NCI-H460 (cell line): ENCODE data around the gene LCE1D. TPM values are rescaled to one million over a fixed set of nuclear protein-coding genes. Genes with fewer than 3 reads are reported as not detected.
A peak's percentile ranks its signal among the peaks of the same experiment; 100 is the strongest.

Experiments used
- DNase-seq: peaks from one replicate; pipeline ENCODE4 v3.0.0-alpha.2; 2016; ENCODE audit warnings: low read depth; ENCODE audit errors: extremely low read depth
- polyA plus RNA-seq: library from polyadenylated mRNA; depleted of rRNA; stranded (reverse); fragments of >200 nt; gene quantifications from 2 replicates; pipeline ENCODE4 v1.2.3, GENCODE V29; 2014; cell fraction: nucleus; rRNA removed
- total RNA-seq: library from RNA; depleted of rRNA; stranded (reverse); fragments of >200 nt; shearing (Covaris generic); gene quantifications from 2 replicates; pipeline ENCODE4 v1.2.3, GENCODE V29; 2014; rRNA removed

The LCE1D gene
- not detected in 2 replicates for total RNA-seq
- polyA plus RNA-seq, result not detected in 2 replicates

GRCh38 chr1:152796421-152796820 is at the start of gene LCE1D:
LCE1D (plus strand) TSS chr1:152796721; CDS start chr1:152797795, 1,074 bp downstream.
- DNase-seq, result no peak

DNA sequence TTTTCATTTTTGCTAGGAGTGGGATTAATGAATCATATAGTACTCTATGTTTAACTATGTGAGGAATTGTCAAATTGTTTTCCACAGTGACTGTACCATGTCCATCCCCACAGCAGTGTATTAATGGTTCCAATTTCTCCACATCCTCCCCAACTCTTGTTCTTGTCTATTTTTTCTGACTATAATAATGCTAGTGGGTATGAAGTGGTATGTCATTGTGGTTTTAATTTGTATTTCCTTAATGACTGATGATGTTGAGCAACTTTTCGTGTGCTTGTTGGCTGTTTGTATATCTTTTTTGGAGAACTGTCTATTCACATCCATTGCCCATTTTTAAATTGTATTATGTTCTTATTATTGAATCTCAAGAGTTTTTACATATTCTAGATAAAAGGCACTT is 48.7 kb upstream of the LCE1D start:
- no peak for DNase-seq

DNA sequence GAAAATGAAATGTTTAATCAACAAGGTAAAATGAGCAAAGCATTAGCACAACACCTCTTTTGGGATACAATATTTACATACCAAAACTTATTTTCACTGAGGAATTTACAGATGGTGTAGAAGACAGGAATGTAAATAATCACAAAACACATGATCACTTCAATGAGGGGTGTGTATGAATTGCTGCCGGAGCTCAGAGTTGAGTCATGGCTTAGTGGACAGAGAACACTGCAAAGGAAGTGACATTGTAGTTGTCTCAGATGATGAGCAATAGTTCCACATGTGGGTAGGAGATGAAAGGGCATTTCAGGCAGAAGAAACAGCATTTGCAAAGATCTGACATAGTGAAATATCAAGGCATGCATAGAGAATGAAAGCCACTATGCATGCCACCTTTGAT is 44.3 kb upstream of the LCE1D start:
- DNase-seq, result no peak

DNA sequence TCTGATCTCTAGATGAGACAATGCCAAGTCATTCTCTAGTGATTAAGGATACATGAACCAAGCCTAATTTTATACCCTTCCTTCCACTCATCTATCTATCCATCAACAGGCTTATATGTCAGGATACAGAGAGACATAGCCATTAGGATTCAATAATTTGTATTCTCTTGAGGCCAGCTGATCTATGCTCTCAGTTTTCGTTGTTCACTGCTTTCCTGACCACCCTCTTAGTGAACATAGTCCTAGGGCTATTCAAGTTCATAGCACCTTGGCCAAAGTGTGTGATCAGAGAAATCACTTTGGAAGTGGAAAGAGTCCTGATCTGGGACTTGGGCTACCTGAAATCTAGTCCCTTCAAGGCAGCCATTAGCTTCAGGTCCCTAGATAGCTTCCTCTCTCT is 42.9 kb upstream of the LCE1D start:
- DNase-seq, result no peak

- no peak for DNase-seq
Measured at GRCh38 chr1:152756872-152757271, 39.6 kb upstream of the LCE1D start.

DNA sequence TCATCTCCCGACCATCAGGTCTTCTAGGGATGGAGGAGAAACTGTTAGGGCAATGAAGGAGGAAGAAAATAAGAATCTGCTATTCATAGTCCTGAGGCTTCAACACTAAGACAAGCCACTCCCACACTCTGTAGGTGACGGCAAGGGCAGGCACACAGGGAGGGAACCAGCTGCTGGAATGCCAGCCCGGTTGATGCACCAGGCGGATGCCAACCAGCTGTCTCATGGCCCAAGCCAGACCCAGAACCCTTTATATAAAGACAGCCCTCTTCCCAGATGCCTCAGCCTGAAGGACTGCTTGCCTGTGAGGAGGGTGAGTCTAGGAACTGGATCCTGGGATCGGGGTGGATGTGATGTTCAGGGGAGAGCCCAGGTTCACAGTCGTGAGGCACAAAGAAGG is 38.8 kb upstream of the LCE1D start, which contains the start of gene KPRP:
TSS of gene KPRP (plus strand) at position 279 of the 400 bp plus-strand sequence. CDS start 1,564 bp downstream, outside the sequence.
- no peak for DNase-seq

GRCh38 chr1:152758636-152759035 is 37.9 kb upstream of the LCE1D start:
- DNase-seq, result no peak

- no peak for DNase-seq
Measured at GRCh38 chr1:152759453-152760173, 36.9 kb upstream of the LCE1D start.

GRCh38 chr1:152760551-152761190 is 35.9 kb upstream of the LCE1D start:
- no peak for DNase-seq

GRCh38 chr1:152761609-152762213 is 34.8 kb upstream of the LCE1D start:
- DNase-seq, result no peak

- no peak for DNase-seq
Measured at GRCh38 chr1:152768847-152769533, 27.5 kb upstream of the LCE1D start.

DNA sequence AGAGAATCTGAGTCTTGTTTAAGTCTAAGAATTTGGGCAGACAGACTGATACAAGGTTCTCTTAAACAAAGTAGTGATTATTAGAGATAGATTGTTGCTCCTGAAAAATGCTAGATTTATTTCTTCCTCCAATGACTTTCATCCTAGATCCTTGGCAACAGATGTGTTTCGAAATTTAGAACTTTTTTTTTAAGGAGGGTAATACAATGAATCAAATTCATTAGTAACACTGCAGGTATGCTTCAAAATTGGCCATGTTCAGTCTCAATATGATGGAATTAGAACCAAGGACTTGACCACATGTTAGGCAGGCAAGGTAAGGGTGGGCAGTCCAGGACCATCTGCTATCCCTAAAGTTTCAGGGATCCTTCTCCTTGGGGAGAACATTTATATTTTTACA is 26.1 kb upstream of the LCE1D start:
- DNase-seq, result no peak

- no peak for DNase-seq
Measured at GRCh38 chr1:152774875-152775274, 21.6 kb upstream of the LCE1D start, which contains the start of gene LCE1F. LCE1F (plus strand) TSS chr1:152775140; CDS start chr1:152776372, 1,232 bp downstream.

- DNase-seq, result no peak
Measured at GRCh38 chr1:152776361-152776760, 20.2 kb upstream of the LCE1D start.

GRCh38 chr1:152777510-152778137 is 18.9 kb upstream of the LCE1D start:
- peak; percentile 18 for DNase-seq

GRCh38 chr1:152783095-152783494 is 13.4 kb upstream of the LCE1D start:
- DNase-seq, result no peak

DNA sequence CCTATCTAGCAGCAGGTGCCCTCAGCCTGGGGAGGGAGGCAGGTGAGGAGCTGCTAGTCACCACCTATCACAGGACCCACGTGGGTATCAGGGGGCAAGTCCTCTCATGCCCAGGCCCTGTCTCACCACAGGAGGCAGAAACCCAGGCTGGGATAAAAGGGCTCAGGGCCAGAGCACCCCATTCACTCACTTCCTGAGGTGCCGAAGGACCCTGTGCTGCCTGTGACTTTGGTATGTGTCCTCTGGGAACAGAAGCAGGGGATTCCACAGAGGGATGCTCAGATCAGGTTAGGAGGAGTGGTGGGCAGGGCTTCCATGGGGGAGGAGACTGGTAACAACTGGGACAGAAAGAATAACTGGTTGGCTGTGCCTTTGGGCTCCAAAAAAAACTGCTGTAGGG is 10.4 kb upstream of the LCE1D start, which contains the start of gene LCE1E:
TSS of gene LCE1E (plus strand) at position 181 of the 400 bp plus-strand sequence. CDS start 1,043 bp downstream, outside the sequence.
- DNase-seq, result no peak

DNA sequence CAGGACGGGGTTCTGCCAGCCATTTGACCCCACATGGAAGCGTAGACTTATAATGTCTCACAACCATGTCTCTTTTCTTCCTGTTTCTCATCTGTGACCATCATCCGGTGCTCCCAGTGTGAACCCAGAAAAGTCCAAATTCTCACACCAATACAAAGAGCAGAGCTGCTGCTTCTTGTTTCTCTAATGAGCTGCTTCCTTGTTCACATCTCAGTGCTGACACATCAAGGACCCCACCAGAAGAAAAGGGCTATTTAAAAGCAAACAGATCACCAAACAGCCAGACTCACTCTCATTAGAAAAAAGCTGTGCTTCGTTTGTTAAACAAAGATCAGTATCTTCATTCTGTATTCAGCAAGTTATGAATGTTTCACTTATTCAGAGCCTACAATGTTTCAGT is 835 bp upstream of the LCE1D start:
- no peak for DNase-seq

- no peak for DNase-seq
Measured at GRCh38 chr1:152801333-152801732, 4.8 kb downstream of the LCE1D start.

- DNase-seq, result no peak
Measured at GRCh38 chr1:152806576-152806975, 10.1 kb downstream of the LCE1D start, which contains the start of gene LCE1C. LCE1C (minus strand) TSS chr1:152806651; CDS start chr1:152805478, 1,173 bp downstream.
